ENCODE results near the gene CGB3.

DNA sequence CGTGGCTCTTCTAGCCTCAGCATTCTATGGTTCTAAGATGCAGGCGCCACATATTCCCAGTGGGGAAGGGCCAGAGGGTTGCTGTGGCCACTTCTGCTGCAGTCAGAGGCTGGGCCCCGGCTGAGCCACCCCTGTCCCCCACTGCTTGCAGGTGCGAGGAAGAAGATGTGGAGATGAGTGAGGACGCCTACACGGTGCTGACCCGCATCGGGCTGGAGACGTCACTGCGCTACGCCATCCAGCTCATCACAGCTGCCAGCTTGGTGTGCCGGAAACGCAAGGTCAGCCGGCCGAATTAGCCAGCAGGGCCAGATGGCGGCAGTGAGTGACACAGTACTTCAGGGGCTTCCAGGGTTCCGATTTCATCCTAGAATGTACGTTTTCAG is 9.3 kb downstream of the CGB3 start:
- no peak for TF ChIP-seq EZH2phosphoT487 (IDR thresholded peaks at IDR 0.05; ENCODE audit: borderline replicate concordance, low read length)
- TF ChIP-seq, protein P1, sequence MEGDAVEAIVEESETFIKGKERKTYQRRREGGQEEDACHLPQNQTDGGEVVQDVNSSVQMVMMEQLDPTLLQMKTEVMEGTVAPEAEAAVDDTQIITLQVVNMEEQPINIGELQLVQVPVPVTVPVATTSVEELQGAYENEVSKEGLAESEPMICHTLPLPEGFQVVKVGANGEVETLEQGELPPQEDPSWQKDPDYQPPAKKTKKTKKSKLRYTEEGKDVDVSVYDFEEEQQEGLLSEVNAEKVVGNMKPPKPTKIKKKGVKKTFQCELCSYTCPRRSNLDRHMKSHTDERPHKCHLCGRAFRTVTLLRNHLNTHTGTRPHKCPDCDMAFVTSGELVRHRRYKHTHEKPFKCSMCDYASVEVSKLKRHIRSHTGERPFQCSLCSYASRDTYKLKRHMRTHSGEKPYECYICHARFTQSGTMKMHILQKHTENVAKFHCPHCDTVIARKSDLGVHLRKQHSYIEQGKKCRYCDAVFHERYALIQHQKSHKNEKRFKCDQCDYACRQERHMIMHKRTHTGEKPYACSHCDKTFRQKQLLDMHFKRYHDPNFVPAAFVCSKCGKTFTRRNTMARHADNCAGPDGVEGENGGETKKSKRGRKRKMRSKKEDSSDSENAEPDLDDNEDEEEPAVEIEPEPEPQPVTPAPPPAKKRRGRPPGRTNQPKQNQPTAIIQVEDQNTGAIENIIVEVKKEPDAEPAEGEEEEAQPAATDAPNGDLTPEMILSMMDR (conservative IDR thresholded peaks at IDR 0.05; ENCODE audit: low read depth, low read length): no peak
